Esophagus squamous epithelium (tissue), 5 donors: Measurements from ENCODE around the gene HDAC11. TPM values are rescaled to one million over a fixed set of nuclear protein-coding genes. Genes with fewer than 3 reads are reported as not detected.
"Not testable (repeated sequence)": the region's sequence is repeated elsewhere in the genome, so short reads cannot be mapped to it uniquely, and the experiment has no call there.

Experiments used
- DNase-seq: peaks from one replicate; lab custom pipeline; 2025; lab: John Stamatoyannopoulos, UW
- H3K27ac ChIP-seq, 4 donors: fragments of 200-600 bp; sonication (generic); one replicate each; pipeline ENCODE4 v1.5.1; 2016 to 2019; ENCODE audit warnings: mild to moderate bottlenecking in 1 of 4
- H3K27me3 ChIP-seq, 4 donors: fragments of 200-600 bp; sonication (generic); 1 replicate in 3 of 4; 2 replicates in 1 of 4; pipeline versions ENCODE4 v1.5.1 to v1.6.0; 2017 to 2021; ENCODE audit warnings: antibody characterized with exemption in 1 of 4
- H3K36me3 ChIP-seq, 3 donors: fragments of 200-600 bp; sonication (generic); one replicate each; pipeline ENCODE4 v1.5.1; 2016 to 2019
- H3K4me1 ChIP-seq, 3 donors: fragments of 200-600 bp; sonication (generic); one replicate each; pipeline ENCODE4 v1.5.1; 2017 to 2019
- H3K4me3 ChIP-seq, 4 donors: fragments of 200-600 bp; sonication (generic); 1 replicate in 3 of 4; 2 replicates in 1 of 4; pipeline ENCODE4 v1.5.1; 2016 to 2019; ENCODE audit warnings: mild to moderate bottlenecking in 2 of 4, moderate library complexity in 1 of 4
- H3K9me3 ChIP-seq, 3 donors: fragments of 200-600 bp; sonication (generic); one replicate each; pipeline ENCODE4 v1.5.1; 2016 to 2019
- CTCF ChIP-seq, 6 experiments: fragments of 450-650 bp in 4 of 6; fragments of 200-600 bp in 2 of 6; sonication (generic) in 2 of 6; IDR thresholded peaks; one replicate each; pipeline ENCODE4 v1.5.1; 2016 to 2019; ENCODE audit warnings: antibody characterized with exemption in 6 of 6, mild to moderate bottlenecking in 4 of 6, moderate library complexity in 4 of 6
- POLR2A ChIP-seq, 4 donors: fragments of 450-650 bp; IDR thresholded peaks; one replicate each; pipeline ENCODE4 v1.6.1; 2017; ENCODE audit warnings: antibody characterized with exemption in 4 of 4, mild to moderate bottlenecking in 4 of 4, moderate library complexity in 3 of 4
- WGBS, 2 donors: methylation state at CpG; one replicate each; pipeline ENCODE4 v1.1.5; 2018; 5-methylcytosine and 5-hydroxymethylcytosine counted together
- intact Hi-C: fragments of 100-400 bp; cut with DNase I; formaldehyde crosslinking; loops from one replicate; pipeline ENCODE4 v1.15.0; 2022
- total RNA-seq, 4 donors: library from RNA; depleted of rRNA; stranded (reverse); fragments of >200 nt; gene quantifications; one replicate each; pipeline ENCODE4 v1.1.0, GENCODE V29; 2016
- donor health status: DM: yes; HTN: yes; CAD: no.

Gene HDAC11
- total RNA-seq, 4 donors from 2014 or later = 8.1 to 25.4 (median 12.3) TPM

GRCh38 chr3:13496879-13497278, 16.8 kb downstream of the HDAC11 start:
- Histone ChIP-seq H3K36me3 (peaks cover 0 to 68% (median 0%) of the 10 kb centered on the region in 3 donors), H3K9me3 (no peaks in the 10 kb centered on the region), H3K27me3 (no peaks in the 10 kb centered on the region), H3K27ac (peak overlapping the region in 1 of 4 donors; percentile 21), H3K4me1 (peaks cover 5 to 16% (median 8%) of the 10 kb centered on the region in 3 donors), H3K4me3 (no peak overlapping the region)
- 70 to 84% methylated on average over 6 of the region's 6 CpGs for WGBS, 2 donors
- no peak for DNase-seq
- no peak for TF ChIP-seq POLR2A (IDR thresholded peaks at IDR 0.05)
- TF ChIP-seq CTCF (IDR thresholded peaks at IDR 0.05) = no peak
- intact Hi-C loops = loop anchor here (2.0 kb wide), 1 partner anchor 154 kb away; no protein-coding TSS in a partner anchor

GRCh38 chr3:13497386-13497785, 17.3 kb downstream of the HDAC11 start:
- no peaks in the 10 kb centered on the region for H3K27me3 ChIP-seq
- intact Hi-C loops = loop anchor here (2.0 kb wide), 1 partner anchor 153 kb away; no protein-coding TSS in a partner anchor
- no peak for TF ChIP-seq POLR2A (IDR thresholded peaks at IDR 0.05)
- TF ChIP-seq CTCF (IDR thresholded peaks at IDR 0.05) = no peak
- no peak overlapping the region for H3K4me3 ChIP-seq
- H3K36me3 ChIP-seq = peaks cover 0 to 68% (median 0%) of the 10 kb centered on the region in 3 donors
- H3K4me1 ChIP-seq = peaks cover 5 to 16% (median 8%) of the 10 kb centered on the region in 3 donors
- WGBS, 2 donors = 67 to 81% methylated on average over 2 of the region's 2 CpGs
- H3K9me3 ChIP-seq = no peaks in the 10 kb centered on the region
- DNase-seq = no peak
- no peak overlapping the region for H3K27ac ChIP-seq

- H3K4me3 ChIP-seq = no peak overlapping the region
- H3K27me3 ChIP-seq = no peaks in the 10 kb centered on the region
- intact Hi-C loops = no loop called here
- 80 to 87% methylated on average over 5 to 9 of the region's 14 CpGs for WGBS, 2 donors
- H3K9me3 ChIP-seq = no peaks in the 10 kb centered on the region
- DNase-seq = no peak
- H3K27ac ChIP-seq = no peak overlapping the region
- TF ChIP-seq POLR2A (IDR thresholded peaks at IDR 0.05) (no peak), CTCF (IDR thresholded peaks at IDR 0.05) (no peak)
- H3K36me3 ChIP-seq = peaks cover 0 to 68% (median 0%) of the 10 kb centered on the region in 3 donors
- H3K4me1 ChIP-seq = peaks cover 5 to 16% (median 8%) of the 10 kb centered on the region in 3 donors
Observed at GRCh38 chr3:13498354-13499060, 18.4 kb downstream of the HDAC11 start.

GRCh38 chr3:13499246-13499645, 19.1 kb downstream of the HDAC11 start:
- H3K9me3 ChIP-seq, H3K4me3 ChIP-seq, H3K27me3 ChIP-seq, intact Hi-C loops, H3K27ac ChIP-seq, DNase-seq: not testable (repeated sequence)
- H3K4me1 ChIP-seq = peaks cover 5 to 16% (median 8%) of the 10 kb centered on the region in 3 donors
- H3K36me3 ChIP-seq = peaks cover 0 to 68% (median 0%) of the 10 kb centered on the region in 3 donors
- 90 to 93% methylated on average over 3 to 11 of the region's 11 CpGs for WGBS, 2 donors

- Histone ChIP-seq H3K36me3 (peaks cover 0 to 74% (median 0%) of the 10 kb centered on the region in 3 donors), H3K27me3 (no peaks in the 10 kb centered on the region), H3K27ac (no peak overlapping the region), H3K4me1 (peaks cover 5 to 16% (median 8%) of the 10 kb centered on the region in 3 donors), H3K9me3 (no peaks in the 10 kb centered on the region), H3K4me3 (no peak overlapping the region)
- intact Hi-C loops = no loop called here
- WGBS, 2 donors = 75% methylated on average over 8 of the region's 15 CpGs; no CpG with 5 or more reads in 1 of the 2 donors
- no peak for DNase-seq
- peak in 3 of 6 experiments; percentile 17 to 43 (median 25) for TF ChIP-seq CTCF (IDR thresholded peaks at IDR 0.05)
- no peak for TF ChIP-seq POLR2A (IDR thresholded peaks at IDR 0.05)
Observed at GRCh38 chr3:13500133-13500885, 20.2 kb downstream of the HDAC11 start.
